GM12865 (cell line): ENCODE results near the gene C4orf50.

ENCODE experiments used
- DNase-seq: peaks from one replicate; pipeline ENCODE4 v3.0.0; 2010; ENCODE audit warnings: low read depth
- H3K4me3 ChIP-seq: 2 replicates; pipeline ENCODE4 v1.5.1; 2011; ENCODE audit warnings: mild to moderate bottlenecking, low read depth, low read length, control low read depth
- CTCF ChIP-seq: IDR thresholded peaks from 2 replicates; pipeline ENCODE4 v1.5.1; 2011; ENCODE audit warnings: low read length, control low read depth, low read depth, inconsistent platforms; ENCODE audit not compliant: insufficient read depth; ENCODE audit errors: missing control alignments

Gene C4orf50

DNA sequence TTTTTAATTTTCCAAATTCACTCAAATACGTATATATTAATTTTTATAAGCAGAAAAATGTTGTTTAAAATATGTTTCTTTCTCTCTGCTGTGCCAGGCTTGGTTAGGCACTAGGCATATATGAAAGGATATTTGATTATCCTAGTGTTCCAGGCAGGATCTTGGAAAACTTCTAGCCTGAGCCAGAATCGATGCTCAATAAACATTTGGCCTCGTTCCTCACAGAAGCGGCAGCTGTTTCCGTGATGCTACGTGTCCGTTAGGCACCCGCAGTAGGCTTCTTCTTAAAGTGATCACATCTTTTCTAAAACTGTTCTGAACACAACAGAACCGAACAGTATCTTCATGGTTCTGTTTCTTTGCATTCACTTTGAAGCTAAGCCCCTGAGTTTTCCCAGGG, 75.3 kb downstream of the C4orf50 start:
- no peak for DNase-seq
- no peak overlapping the region for H3K4me3 ChIP-seq
- no peak for TF ChIP-seq CTCF

GRCh38 chr4:5941601-5942000, 76.6 kb downstream of the C4orf50 start:
- no peak for DNase-seq
- no peak for TF ChIP-seq CTCF
- no peak overlapping the region for H3K4me3 ChIP-seq

- H3K4me3 ChIP-seq: no peak overlapping the region
- no peak for DNase-seq
- TF ChIP-seq CTCF: no peak
Observed at GRCh38 chr4:5940470-5941203, 77.6 kb downstream of the C4orf50 start.

DNA sequence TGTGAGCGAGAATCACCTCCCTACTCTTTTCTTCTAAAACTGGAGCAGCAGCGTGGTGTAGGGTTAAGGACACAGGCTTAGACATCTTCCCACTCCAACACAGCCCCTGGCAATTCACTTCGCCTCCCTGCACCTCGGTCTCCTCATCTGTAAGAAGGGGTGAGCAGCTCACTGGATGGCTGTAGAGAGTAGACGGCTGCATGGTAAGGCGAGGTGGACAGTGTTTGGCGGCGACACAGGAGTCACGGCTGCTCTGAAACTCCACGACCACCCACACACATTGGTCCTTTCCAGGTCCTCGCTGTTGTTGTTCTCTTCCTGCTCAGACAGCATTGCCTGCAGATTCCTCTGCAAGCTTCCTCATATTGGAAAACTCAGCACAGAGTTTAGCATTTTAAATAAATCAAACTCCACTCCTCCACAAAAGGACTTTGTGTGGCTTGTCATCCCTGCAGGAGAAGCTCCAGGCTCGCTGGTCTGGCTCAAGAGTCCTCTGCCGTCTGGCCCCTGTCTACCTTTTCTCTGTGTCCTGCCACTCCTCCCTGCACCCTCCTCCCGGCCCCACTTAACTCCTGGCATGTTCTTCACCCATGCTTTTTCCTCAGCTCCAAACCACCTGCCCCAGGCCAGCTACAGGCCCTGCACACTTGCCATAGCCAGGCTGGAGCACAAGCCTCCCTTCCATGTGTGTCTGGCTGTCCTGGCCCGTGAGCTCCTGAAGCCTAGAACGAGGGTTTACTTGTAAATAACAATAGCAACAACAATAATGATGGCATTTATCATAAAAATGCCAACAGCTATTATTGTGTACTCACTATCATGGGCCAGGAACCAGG, 84.0 kb downstream of the C4orf50 start:
- TF ChIP-seq CTCF: no peak

DNA sequence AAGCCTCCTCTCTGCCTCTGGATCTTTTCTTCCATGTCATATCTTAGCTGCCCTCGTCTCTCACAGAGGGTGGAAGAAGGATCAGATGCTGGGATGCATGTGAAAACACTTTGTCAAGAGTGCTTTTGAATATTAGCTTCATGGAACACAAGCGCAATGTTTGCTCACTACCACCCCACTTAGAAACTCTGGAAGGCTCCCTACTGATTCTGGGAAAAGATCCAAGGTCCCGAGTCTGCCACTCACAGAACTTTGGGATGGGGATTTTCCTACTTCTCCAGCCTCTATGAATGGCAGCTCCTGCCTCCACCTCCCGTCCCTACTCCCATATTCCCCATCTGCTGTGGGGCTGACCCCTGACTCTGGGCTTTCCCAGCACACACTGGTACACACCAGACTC, 85.1 kb downstream of the C4orf50 start:
- no peak for DNase-seq
- no peak for TF ChIP-seq CTCF

More for the DNA sequence above, 84.0 kb downstream of the C4orf50 start:
- H3K4me3 ChIP-seq: no peak overlapping the region
- no peak for DNase-seq

GRCh38 chr4:5932035-5932568, 86.1 kb downstream of the C4orf50 start:
- no peak for DNase-seq
- H3K4me3 ChIP-seq: no peak overlapping the region

More for the DNA sequence above, 85.1 kb downstream of the C4orf50 start:
- H3K4me3 ChIP-seq: no peak overlapping the region

More at GRCh38 chr4:5932035-5932568, 86.1 kb downstream of the C4orf50 start:
- no peak for TF ChIP-seq CTCF
